ENCODE measurements around the gene PRDM1. TPM values are rescaled to one million over a fixed set of nuclear protein-coding genes. Genes with fewer than 3 reads are reported as not detected.

Gene PRDM1
- polyA plus RNA-seq, 1 experiment: 3.7 TPM

GRCh38 chr6:106081715-106082114 is 4.4 kb upstream of the PRDM1 start:
- no peaks in the 10 kb centered on the region for H3K27me3 ChIP-seq (ENCODE audit: control insufficient read depth, insufficient read depth, low read length)
- ChIA-PET CTCF (no interaction called here), POLR2A (no interaction called here)
- no peak overlapping the region for H3K27ac ChIP-seq (ENCODE audit: low read depth, low read length)
- TF ChIP-seq, protein P1, sequence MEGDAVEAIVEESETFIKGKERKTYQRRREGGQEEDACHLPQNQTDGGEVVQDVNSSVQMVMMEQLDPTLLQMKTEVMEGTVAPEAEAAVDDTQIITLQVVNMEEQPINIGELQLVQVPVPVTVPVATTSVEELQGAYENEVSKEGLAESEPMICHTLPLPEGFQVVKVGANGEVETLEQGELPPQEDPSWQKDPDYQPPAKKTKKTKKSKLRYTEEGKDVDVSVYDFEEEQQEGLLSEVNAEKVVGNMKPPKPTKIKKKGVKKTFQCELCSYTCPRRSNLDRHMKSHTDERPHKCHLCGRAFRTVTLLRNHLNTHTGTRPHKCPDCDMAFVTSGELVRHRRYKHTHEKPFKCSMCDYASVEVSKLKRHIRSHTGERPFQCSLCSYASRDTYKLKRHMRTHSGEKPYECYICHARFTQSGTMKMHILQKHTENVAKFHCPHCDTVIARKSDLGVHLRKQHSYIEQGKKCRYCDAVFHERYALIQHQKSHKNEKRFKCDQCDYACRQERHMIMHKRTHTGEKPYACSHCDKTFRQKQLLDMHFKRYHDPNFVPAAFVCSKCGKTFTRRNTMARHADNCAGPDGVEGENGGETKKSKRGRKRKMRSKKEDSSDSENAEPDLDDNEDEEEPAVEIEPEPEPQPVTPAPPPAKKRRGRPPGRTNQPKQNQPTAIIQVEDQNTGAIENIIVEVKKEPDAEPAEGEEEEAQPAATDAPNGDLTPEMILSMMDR (IDR thresholded peaks at IDR 0.05; ENCODE audit: low read depth, low read length): no peak
- no peak for DNase-seq (ENCODE audit: low read depth, low spot score)
- no peak overlapping the region for H3K4me3 ChIP-seq (ENCODE audit: low read depth, low read length)
- no peaks in the 10 kb centered on the region; the same call in 1 of the 2 replicates for H3K9me3 ChIP-seq (ENCODE audit: control insufficient read depth, insufficient read depth, low read length)

DNA sequence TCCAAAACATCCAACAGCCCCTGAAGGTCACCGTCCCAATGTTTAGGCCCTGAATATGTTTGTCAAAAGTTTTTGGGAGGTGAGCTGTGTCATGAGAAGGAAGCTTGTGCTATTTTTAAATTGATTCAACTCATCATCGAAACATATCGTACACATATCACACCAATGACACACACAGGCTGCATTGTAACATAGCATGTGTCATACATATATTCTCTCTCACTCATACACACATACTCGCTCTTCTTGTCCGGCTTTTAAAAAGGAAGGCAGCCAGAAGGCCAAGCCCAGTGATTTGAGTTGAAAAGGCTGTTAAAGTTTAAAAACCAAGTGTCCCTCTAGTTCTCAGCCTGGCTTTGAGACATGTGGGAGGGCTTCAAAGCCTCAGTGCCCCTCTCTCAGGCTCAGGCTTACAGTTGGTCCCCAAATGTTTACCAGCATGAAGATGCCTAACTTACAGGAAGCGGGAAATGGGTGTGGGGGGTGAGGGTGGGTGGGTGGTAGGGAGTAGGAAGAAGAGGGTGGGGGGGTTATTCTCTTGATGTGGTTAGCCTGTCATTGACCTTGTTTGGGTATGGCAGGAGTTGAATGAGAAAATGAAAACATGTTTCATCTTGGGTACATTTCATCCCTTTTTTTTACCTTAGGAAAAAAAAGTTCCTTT is 3.3 kb upstream of the PRDM1 start:
- CTCF ChIA-PET: interaction anchor here (0.7 kb wide), 1 partner anchor 140 kb away, joined by 3 read pairs; no protein-coding TSS in a partner anchor
- no peak for DNase-seq (ENCODE audit: low read depth, low spot score)
- POLR2A ChIA-PET: interaction anchor here (0.7 kb wide), 1 partner anchor 13 kb away, joined by 3 read pairs; no protein-coding TSS in a partner anchor
- TF ChIP-seq, protein P1 (IDR thresholded peaks at IDR 0.05; ENCODE audit: low read depth, low read length): no peak
- Histone ChIP-seq H3K27me3 (ENCODE audit: control insufficient read depth, insufficient read depth, low read length) (no peaks in the 10 kb centered on the region), H3K27ac (ENCODE audit: low read depth, low read length) (peak overlapping the region; percentile 55), H3K9me3 (ENCODE audit: control insufficient read depth, insufficient read depth, low read length) (no peaks in the 10 kb centered on the region; the same call in 1 of the 2 replicates), H3K4me3 (ENCODE audit: low read depth, low read length) (no peak overlapping the region)

DNA sequence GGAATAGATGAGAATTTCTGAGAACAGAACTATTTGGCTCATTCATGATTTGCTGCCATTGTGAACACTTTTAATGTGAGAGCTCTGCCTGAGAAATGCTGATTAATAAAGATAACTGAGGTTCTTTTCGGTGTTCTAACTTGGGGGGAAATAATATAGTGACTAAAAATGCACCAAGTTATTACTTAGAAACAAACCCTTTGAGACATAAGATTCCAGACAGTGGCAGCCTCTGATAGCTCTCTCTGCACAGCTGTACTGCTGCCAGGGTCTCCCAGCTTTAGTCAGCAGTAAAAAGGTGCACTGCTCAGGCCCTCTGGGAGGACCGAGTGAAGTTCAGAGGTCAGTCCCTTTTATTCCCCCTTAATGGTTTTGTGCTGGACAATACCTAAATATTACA is 2.5 kb upstream of the PRDM1 start:
- no peak overlapping the region for H3K4me3 ChIP-seq (ENCODE audit: low read depth, low read length)
- no peaks in the 10 kb centered on the region for H3K27me3 ChIP-seq (ENCODE audit: control insufficient read depth, insufficient read depth, low read length)
- TF ChIP-seq, protein P1 (IDR thresholded peaks at IDR 0.05; ENCODE audit: low read depth, low read length): no peak
- ChIA-PET CTCF (interaction anchor here (0.7 to 1.0 kb wide), 2 partner anchors 80 to 139 kb away, joined by 3 read pairs; no protein-coding TSS in a partner anchor), POLR2A (no interaction called here)
- no peaks in the 10 kb centered on the region; the same call in 1 of the 2 replicates for H3K9me3 ChIP-seq (ENCODE audit: control insufficient read depth, insufficient read depth, low read length)
- DNase-seq (ENCODE audit: low read depth, low spot score): no peak
- peak overlapping the region; percentile 47 for H3K27ac ChIP-seq (ENCODE audit: low read depth, low read length)

- CTCF ChIA-PET: interaction anchor here (0.6 to 1.1 kb wide), 3 partner anchors 79 to 139 kb away, joined by 3 to 4 read pairs (median 3); no protein-coding TSS in a partner anchor
- POLR2A ChIA-PET: no interaction called here
- H3K9me3 ChIP-seq (ENCODE audit: control insufficient read depth, insufficient read depth, low read length): no peaks in the 10 kb centered on the region; the same call in 1 of the 2 replicates
- H3K27ac ChIP-seq (ENCODE audit: low read depth, low read length): peak overlapping the region; percentile 77
- TF ChIP-seq, protein P1 (IDR thresholded peaks at IDR 0.05; ENCODE audit: low read depth, low read length): peak; percentile 77
- peak; percentile 78 for DNase-seq (ENCODE audit: low read depth, low spot score)
- no peak overlapping the region for H3K4me3 ChIP-seq (ENCODE audit: low read depth, low read length)
- no peaks in the 10 kb centered on the region for H3K27me3 ChIP-seq (ENCODE audit: control insufficient read depth, insufficient read depth, low read length)
Observed at GRCh38 chr6:106084106-106084988, 1.8 kb upstream of the PRDM1 start.

Measured in AG04450 (cell line).